Endothelial cell of umbilical vein (primary cell): ENCODE results near the gene VEPH1. TPM values are rescaled to one million over a fixed set of nuclear protein-coding genes. Genes with fewer than 3 reads are reported as not detected.

Source experiments
- BruUV-seq: library from RNA; stranded (reverse); fragments of 400-500 nt; replicated peaks from 2 replicates; lab custom pipeline; 2021; lab: Mats Ljungman, UMichigan
- CTCF ChIA-PET: fragments of 300-600, 350-600 bp; sonication (Branson Sonifier 250); formaldehyde crosslinking; loops from one replicate; lab custom pipeline; 2021; ENCODE audit warnings: antibody characterized with exemption, inconsistent platforms; lab: Charles Lee
- POLR2A ChIA-PET: fragments of 300-600, 350-600 bp; sonication (Branson Sonifier 250); formaldehyde crosslinking; loops from one replicate; lab custom pipeline; 2021; ENCODE audit warnings: antibody characterized with exemption, inconsistent platforms; lab: Charles Lee
- DNase-seq: peaks from one replicate; pipeline ENCODE4 v3.0.0-alpha.2; 2011; ENCODE audit warnings: low read depth, low spot score
- FAIRE-seq: peaks from 2 replicates; lab custom pipeline; 2011; peaks lifted over from hg19 to GRCh38; lab: Jason Lieb, UNC
- H2AFZ ChIP-seq: 2 replicates; pipeline ENCODE4 v1.6.0; 2012; ENCODE audit warnings: low read depth, low read length, control low read depth, inconsistent platforms
- H3K27ac ChIP-seq: 2 replicates; pipeline ENCODE4 v1.5.1; 2011; ENCODE audit warnings: low read depth, mild to moderate bottlenecking, control low read depth, low read length, moderate library complexity; ENCODE audit not compliant: insufficient read depth
- H3K27me3 ChIP-seq, 2 experiments: 2 replicates each; pipeline versions ENCODE4 v1.6.0 to v1.6.1; 2011; ENCODE audit warnings: low read length in 2 of 2, mixed read lengths in 1 of 2; ENCODE audit not compliant: control insufficient read depth in 2 of 2, insufficient read depth in 2 of 2
- H3K36me3 ChIP-seq, 2 experiments: 2 replicates in 1 of 2; 3 replicates in 1 of 2; pipeline ENCODE4 v1.5.1; 2011; ENCODE audit warnings: low read length in 2 of 2, mild to moderate bottlenecking in 1 of 2, moderate library complexity in 1 of 2; ENCODE audit not compliant: control insufficient read depth in 2 of 2, insufficient read depth in 2 of 2; ENCODE audit errors: extremely low read depth in 1 of 2
- H3K4me1 ChIP-seq: 3 replicates; pipeline ENCODE4 v1.5.1; 2011; ENCODE audit warnings: mild to moderate bottlenecking, low read length; ENCODE audit not compliant: control insufficient read depth, insufficient read depth; ENCODE audit errors: extremely low read depth
- H3K4me2 ChIP-seq: 2 replicates; pipeline ENCODE4 v1.6.1; 2011; ENCODE audit warnings: low read length, control low read depth, mixed read lengths; ENCODE audit not compliant: insufficient read depth
- H3K4me3 ChIP-seq, 3 experiments: fragments of 200-600 bp in 1 of 3; sonication (generic), shearing (Covaris generic) in 1 of 3; replicated peaks in 1 of 3; 2 replicates each; pipeline ENCODE4 v1.5.1; 2011 to 2016; ENCODE audit warnings: control low read depth in 3 of 3, low read length in 3 of 3, mild to moderate bottlenecking in 2 of 3, inconsistent platforms in 1 of 3, low read depth in 1 of 3, moderate library complexity in 1 of 3; ENCODE audit not compliant: insufficient read depth in 1 of 3
- H3K79me2 ChIP-seq: 2 replicates; pipeline ENCODE4 v1.6.0; 2012; ENCODE audit warnings: low read length, inconsistent platforms; ENCODE audit not compliant: control insufficient read depth, insufficient read depth
- H3K9ac ChIP-seq: replicated peaks from 2 replicates; pipeline ENCODE3; 2011; ENCODE audit warnings: low read length, control low read depth; ENCODE audit not compliant: insufficient read depth; ENCODE audit errors: extremely low read depth
- H3K9me1 ChIP-seq: replicated peaks from 3 replicates; pipeline ENCODE4 v1.6.0; 2011; ENCODE audit warnings: mild to moderate bottlenecking, low read length; ENCODE audit not compliant: control insufficient read depth, insufficient read depth; ENCODE audit errors: extremely low read depth
- H3K9me3 ChIP-seq: replicated peaks from 2 replicates; pipeline ENCODE4 v1.5.1; 2012; ENCODE audit warnings: low read length, inconsistent platforms; ENCODE audit not compliant: control insufficient read depth, insufficient read depth
- H4K20me1 ChIP-seq: replicated peaks from 2 replicates; pipeline ENCODE3; 2011; ENCODE audit warnings: mild to moderate bottlenecking, low read length; ENCODE audit not compliant: control insufficient read depth, insufficient read depth; ENCODE audit errors: extremely low read depth
- CTCF ChIP-seq, 2 donors: IDR thresholded peaks; 1 replicate in 1 of 2; 2 replicates in 1 of 2; pipeline ENCODE4 v1.5.1; 2011; ENCODE audit warnings: low read length in 2 of 2, mild to moderate bottlenecking in 2 of 2, moderate library complexity in 2 of 2, control low read depth in 1 of 2, inconsistent platforms in 1 of 2, low read depth in 1 of 2; ENCODE audit not compliant: insufficient read depth in 1 of 2; ENCODE audit errors: extremely low read depth in 1 of 2
- EZH2 ChIP-seq: IDR thresholded peaks from 2 replicates; pipeline ENCODE4 v1.6.1; 2012; ENCODE audit warnings: borderline replicate concordance, low read depth, mild to moderate bottlenecking, moderate library complexity, low read length, inconsistent platforms; ENCODE audit not compliant: severe bottlenecking
- FOS ChIP-seq: IDR thresholded peaks from 2 replicates; pipeline ENCODE4 v1.6.1; 2011; ENCODE audit warnings: mild to moderate bottlenecking, low read length, moderate library complexity, borderline replicate concordance; ENCODE audit not compliant: insufficient read depth
- GATA2 ChIP-seq: IDR thresholded peaks from 2 replicates; pipeline ENCODE4 v1.7.0; 2011; ENCODE audit warnings: low read depth, mild to moderate bottlenecking, moderate library complexity, mixed read lengths, low read length; ENCODE audit not compliant: insufficient read length, insufficient read depth
- JUN ChIP-seq: IDR thresholded peaks from 2 replicates; pipeline ENCODE4 v1.6.1; 2011; ENCODE audit warnings: borderline replicate concordance, low read depth; ENCODE audit not compliant: insufficient read length, insufficient read depth
- MAX ChIP-seq: IDR thresholded peaks from 2 replicates; pipeline ENCODE4 v1.6.1; 2011; ENCODE audit not compliant: insufficient read depth, insufficient read length
- MYC ChIP-seq: IDR thresholded peaks from one replicate; pipeline ENCODE4 v1.6.1; 2011; ENCODE audit warnings: mild to moderate bottlenecking, low read depth, low read length
- POLR2A ChIP-seq: IDR thresholded peaks from 2 replicates; pipeline ENCODE4 v1.6.1; 2012; ENCODE audit warnings: low read depth, mild to moderate bottlenecking, control low read depth, low read length
- POLR2AphosphoS5 ChIP-seq: IDR thresholded peaks from 2 replicates; pipeline ENCODE4 v1.6.1; 2012; ENCODE audit warnings: low read depth, mild to moderate bottlenecking, control low read depth, low read length, moderate library complexity; ENCODE audit not compliant: insufficient read depth
- dilution Hi-C: fragments of 300-500 bp; cut with MboI; formaldehyde crosslinking; loops from one replicate; pipeline ENCODE4 v1.15.0; 2019; ENCODE audit warnings: low sequenced_read_pairs; ENCODE audit not compliant: extremely low pct_ligation_motif_present
- intact Hi-C: fragments of 100-400 bp; cut with micrococcal nuclease; formaldehyde crosslinking; loops from one replicate; pipeline ENCODE4 v1.10.0; 2022
- polyA plus RNA-seq, 4 experiments: library from polyadenylated mRNA; depleted of rRNA in 3 of 4; stranded (reverse) in 3 of 4; unstranded in 1 of 4; fragments of >200 nt; gene quantifications; 2 replicates each; pipeline versions ENCODE4 v1.2.1 to v1.2.3, GENCODE V29; 2011 to 2012; ENCODE audit warnings: missing spikeins in 1 of 4
- total RNA-seq: library from RNA; stranded (reverse); gene quantifications from 2 replicates; pipeline ENCODE4 v1.2.3, GENCODE V29; 2021

The VEPH1 gene
- total and polyA plus RNA-seq, 2 donors (not counting 3 experiments of a cell fraction or from before 2014, with no cell fraction given): 42.9 to 136 TPM

GRCh38 chr3:157436583-157437291 lies 66.5 kb downstream of the VEPH1 start, which contains the start of gene PTX3:
Gene PTX3 (plus strand): TSS chr3:157436850. CDS start chr3:157436934, 84 bp downstream.
- peaks cover 57% of the 10 kb centered on the region for H3K79me2 ChIP-seq
- TF ChIP-seq POLR2A (peak; percentile 89), POLR2AphosphoS5 (peak; percentile 96), MAX (no peak), FOS (peak; percentile 65), MYC (no peak), JUN (no peak), GATA2 (peak; percentile 25), EZH2 (no peak), CTCF (IDR thresholded peaks at IDR 0.05; ENCODE audit: extremely low read depth in 1 of 2, insufficient read depth in 1 of 2, low read depth in 1 of 2, low read length in 2 of 2) (no peak)
- H3K4me2 ChIP-seq: peak within 1 kb of the TSS; percentile 78
- DNase-seq: peak; percentile 85
- H3K27ac ChIP-seq: peak within 1 kb of the TSS; percentile 74
- dilution Hi-C loops: no loop called here
- peak within 1 kb of the TSS; percentile 68 to 93 (median 79) for H3K4me3 ChIP-seq
- FAIRE-seq: peak; percentile 64
- POLR2A ChIA-PET: interaction anchor here (0.6 to 4.3 kb wide), 7 partner anchors 14 to 232 kb away, joined by 3 to 18 read pairs (median 4); no protein-coding TSS in a partner anchor
- CTCF ChIA-PET: interaction anchor here (0.8 to 3.1 kb wide), 18 partner anchors 8 to 235 kb away, joined by 3 to 24 read pairs (median 4); no protein-coding TSS in a partner anchor
- H3K9me1 ChIP-seq: no peaks in the 10 kb centered on the region
- peak within 1 kb of the TSS; percentile 20 for H2AFZ ChIP-seq
- peaks cover 31% of the 10 kb centered on the region for H3K4me1 ChIP-seq
- BruUV-seq: TSS peak; percentile 85
- intact Hi-C loops: loop anchor here (1.0 to 5.0 kb wide), 6 partner anchors 18 to 232 kb away; no protein-coding TSS in a partner anchor
- peak within 1 kb of the TSS; percentile 93 for H3K9ac ChIP-seq
- peaks cover 0 to under 1% of the 10 kb centered on the region in 2 experiments for H3K36me3 ChIP-seq
- no peaks in the 10 kb centered on the region for H3K9me3 ChIP-seq
- no peaks in the 10 kb centered on the region for H4K20me1 ChIP-seq
- H3K27me3 ChIP-seq: no peaks in the 10 kb centered on the region
